HEK293 (cell line): ENCODE data around the gene TFAM.

Source experiments
- CTCF ChIA-PET: fragments of 350-600 bp; formaldehyde crosslinking; extraction: SDS; loops from one replicate; lab custom pipeline; 2021; ENCODE audit warnings: antibody characterized with exemption; lab: Yijun Ruan, JAX
- POLR2A ChIA-PET: fragments of 300-600 bp; formaldehyde crosslinking; extraction: SDS; loops from one replicate; lab custom pipeline; 2020; ENCODE audit warnings: antibody characterized with exemption, inconsistent platforms; lab: Yijun Ruan, JAX
- H3K27ac ChIP-seq: fragments of 200-500 bp; sonication (Bioruptor generic); 2 replicates; pipeline ENCODE4 v1.5.1; 2014; ENCODE audit warnings: low read depth, low read length, control low read depth, inconsistent platforms; ENCODE audit errors: extremely low read depth
- H3K36me3 ChIP-seq, 2 experiments: fragments of 200-500 bp in 1 of 2; sonication (Bioruptor generic) in 1 of 2; 1 replicate in 1 of 2; 2 replicates in 1 of 2; pipeline ENCODE4 v1.5.1; 2014 to 2017; ENCODE audit warnings: inconsistent platforms in 2 of 2, low read length in 2 of 2; ENCODE audit not compliant: control insufficient read depth in 2 of 2, insufficient read depth in 1 of 2
- H3K4me1 ChIP-seq: fragments of 200-500 bp; sonication (Bioruptor generic); 2 replicates; pipeline ENCODE4 v1.5.1; 2014; ENCODE audit warnings: mild to moderate bottlenecking, low read length, inconsistent platforms; ENCODE audit not compliant: control insufficient read depth, insufficient read depth
- H3K4me3 ChIP-seq: 2 replicates; pipeline ENCODE4 v1.5.1; 2011; ENCODE audit warnings: low read depth, mild to moderate bottlenecking, control low read depth, low read length, moderate library complexity
- H3K9me3 ChIP-seq: fragments of 200-500 bp; sonication (Bioruptor generic); 2 replicates; pipeline ENCODE4 v1.5.1; 2014; ENCODE audit warnings: low read depth, low read length, inconsistent platforms; ENCODE audit not compliant: control insufficient read depth, insufficient read depth
- CTCF ChIP-seq: fragments of 450-650 bp; formaldehyde crosslinking; IDR thresholded peaks from 2 replicates; pipeline ENCODE4 v1.5.1; 2016; ENCODE audit warnings: missing biosample characterization, missing genetic modification characterization
- FEZF1 ChIP-seq: fragments of 450-650 bp; formaldehyde crosslinking; IDR thresholded peaks from 2 replicates; pipeline ENCODE4 v1.5.1; 2016; ENCODE audit warnings: missing biosample characterization, missing genetic modification characterization
- GFI1B ChIP-seq: fragments of 450-650 bp; formaldehyde crosslinking; IDR thresholded peaks from 2 replicates; pipeline ENCODE4 v1.5.1; 2016; ENCODE audit warnings: missing biosample characterization, missing genetic modification characterization
- KLF10 ChIP-seq: fragments of 450-650 bp; IDR thresholded peaks from 2 replicates; pipeline ENCODE4 v1.5.1; 2018; ENCODE audit warnings: missing biosample characterization, mild to moderate bottlenecking, missing genetic modification characterization
- KLF7 ChIP-seq: fragments of 450-650 bp; formaldehyde crosslinking; IDR thresholded peaks from 2 replicates; pipeline ENCODE4 v1.5.1; 2016; ENCODE audit warnings: missing biosample characterization, missing genetic modification characterization, borderline replicate concordance
- KLF9 ChIP-seq: fragments of 450-650 bp; formaldehyde crosslinking; IDR thresholded peaks from 2 replicates; pipeline ENCODE4 v1.5.1; 2016; ENCODE audit warnings: missing biosample characterization, missing genetic modification characterization, low read depth
- SCRT1 ChIP-seq: fragments of 450-650 bp; formaldehyde crosslinking; IDR thresholded peaks from 2 replicates; pipeline ENCODE4 v1.5.1; 2016; ENCODE audit warnings: missing biosample characterization, missing genetic modification characterization, borderline replicate concordance
- SCRT2 ChIP-seq: fragments of 450-650 bp; formaldehyde crosslinking; IDR thresholded peaks from 2 replicates; pipeline ENCODE4 v1.5.1; 2016; ENCODE audit warnings: missing biosample characterization, missing genetic modification characterization
- ZBTB1 ChIP-seq: fragments of 450-650 bp; formaldehyde crosslinking; IDR thresholded peaks from 2 replicates; pipeline ENCODE4 v1.5.1; 2016; ENCODE audit warnings: missing biosample characterization, missing genetic modification characterization
- ZBTB44 ChIP-seq: fragments of 450-650 bp; IDR thresholded peaks from 2 replicates; pipeline ENCODE4 v1.5.1; 2018; ENCODE audit warnings: missing biosample characterization, mild to moderate bottlenecking, missing genetic modification characterization
- ZBTB7A ChIP-seq: fragments of 450-650 bp; formaldehyde crosslinking; IDR thresholded peaks from 2 replicates; pipeline ENCODE4 v1.5.1; 2016; ENCODE audit warnings: low read depth, missing biosample characterization, missing genetic modification characterization
- ZIC2 ChIP-seq: fragments of 450-650 bp; formaldehyde crosslinking; IDR thresholded peaks from 2 replicates; pipeline ENCODE4 v1.5.1; 2016; ENCODE audit warnings: missing biosample characterization, missing genetic modification characterization
- ZNF114 ChIP-seq: fragments of 450-650 bp; formaldehyde crosslinking; IDR thresholded peaks from 2 replicates; pipeline ENCODE4 v1.5.0; 2017; ENCODE audit warnings: missing biosample characterization, missing genetic modification characterization
- ZNF132 ChIP-seq: fragments of 450-650 bp; formaldehyde crosslinking; IDR thresholded peaks from 2 replicates; pipeline ENCODE4 v1.5.1; 2017; ENCODE audit warnings: missing biosample characterization, missing genetic modification characterization, borderline replicate concordance
- ZNF2 ChIP-seq: fragments of 450-650 bp; formaldehyde crosslinking; IDR thresholded peaks from 2 replicates; pipeline ENCODE4 v1.5.1; 2016; ENCODE audit warnings: missing biosample characterization, missing genetic modification characterization
- ZNF214 ChIP-seq: fragments of 450-650 bp; formaldehyde crosslinking; IDR thresholded peaks from 2 replicates; pipeline ENCODE4 v1.5.1; 2017; ENCODE audit warnings: missing biosample characterization, mild to moderate bottlenecking, missing genetic modification characterization, borderline replicate concordance
- ZNF274 ChIP-seq, 2 experiments: fragments of 200-500 bp in 1 of 2; fragments of 450-650 bp in 1 of 2; sonication (Bioruptor generic) in 1 of 2; formaldehyde crosslinking in 1 of 2; IDR thresholded peaks; 2 replicates each; pipeline versions ENCODE4 v1.5.1 to v1.6.1; 2014 to 2016; ENCODE audit warnings: borderline replicate concordance in 1 of 2, inconsistent platforms in 1 of 2, low read length in 1 of 2, missing biosample characterization in 1 of 2, missing genetic modification characterization in 1 of 2
- ZNF354C ChIP-seq: fragments of 450-650 bp; formaldehyde crosslinking; IDR thresholded peaks from 2 replicates; pipeline ENCODE4 v1.5.1; 2016; ENCODE audit warnings: missing biosample characterization, missing genetic modification characterization, low read depth, borderline replicate concordance
- ZNF391 ChIP-seq: fragments of 450-650 bp; formaldehyde crosslinking; IDR thresholded peaks from 2 replicates; pipeline ENCODE4 v1.5.1; 2016; ENCODE audit warnings: low read depth, missing biosample characterization, missing genetic modification characterization, borderline replicate concordance
- ZNF600 ChIP-seq: fragments of 450-650 bp; formaldehyde crosslinking; IDR thresholded peaks from 2 replicates; pipeline ENCODE4 v1.5.1; 2016; ENCODE audit warnings: missing biosample characterization, missing genetic modification characterization
- ZNF624 ChIP-seq: fragments of 450-650 bp; formaldehyde crosslinking; IDR thresholded peaks from 2 replicates; pipeline ENCODE4 v1.5.1; 2017; ENCODE audit warnings: missing biosample characterization, missing genetic modification characterization
- ZNF639 ChIP-seq: fragments of 450-650 bp; formaldehyde crosslinking; IDR thresholded peaks from 2 replicates; pipeline ENCODE4 v1.5.1; 2016; ENCODE audit warnings: missing biosample characterization, missing genetic modification characterization
- ZNF658 ChIP-seq: fragments of 450-650 bp; formaldehyde crosslinking; IDR thresholded peaks from 2 replicates; pipeline ENCODE4; 2016; ENCODE audit warnings: missing biosample characterization, missing genetic modification characterization
- ZNF660 ChIP-seq: fragments of 450-650 bp; IDR thresholded peaks from 2 replicates; pipeline ENCODE4 v1.5.1; 2018; ENCODE audit warnings: missing biosample characterization, mild to moderate bottlenecking, missing genetic modification characterization
- ZNF692 ChIP-seq: fragments of 450-650 bp; formaldehyde crosslinking; IDR thresholded peaks from 2 replicates; pipeline ENCODE4 v1.5.1; 2016; ENCODE audit warnings: missing biosample characterization, missing genetic modification characterization
- ZNF704 ChIP-seq: fragments of 450-650 bp; formaldehyde crosslinking; IDR thresholded peaks from 2 replicates; pipeline ENCODE4 v1.5.1; 2016; ENCODE audit warnings: missing biosample characterization, missing genetic modification characterization
- ZNF768 ChIP-seq: fragments of 450-650 bp; formaldehyde crosslinking; IDR thresholded peaks from 2 replicates; pipeline ENCODE4 v1.5.1; 2018; ENCODE audit warnings: missing biosample characterization, mild to moderate bottlenecking, missing genetic modification characterization
- ZNF791 ChIP-seq: fragments of 450-650 bp; formaldehyde crosslinking; IDR thresholded peaks from 2 replicates; pipeline ENCODE4 v1.5.1; 2016; ENCODE audit warnings: missing biosample characterization, missing genetic modification characterization
- ZSCAN5A ChIP-seq: fragments of 450-650 bp; formaldehyde crosslinking; IDR thresholded peaks from 2 replicates; pipeline ENCODE4 v1.5.1; 2016; ENCODE audit warnings: missing biosample characterization, missing genetic modification characterization

Gene TFAM

GRCh38 chr10:58414270-58415041 is 29.2 kb downstream of the TFAM start:
- H3K4me3 ChIP-seq = no peak overlapping the region
- POLR2A ChIA-PET = no interaction called here
- TF ChIP-seq ZBTB7A = no peak
- no peak for TF ChIP-seq ZNF354C (tag by site-specific recombination)
- TF ChIP-seq ZBTB1 = no peak
- TF ChIP-seq ZNF114 (tag by site-specific recombination) = no peak
- no peak for TF ChIP-seq ZNF768 (tag by site-specific recombination)
- no peak for TF ChIP-seq ZIC2 (tag by site-specific recombination)
- no peak for TF ChIP-seq ZNF2
- TF ChIP-seq GFI1B (tag by site-specific recombination) = no peak
- no peak for TF ChIP-seq ZSCAN5A (tag by site-specific recombination)
- peak; percentile 57; the same call in 1 of the 2 replicates for TF ChIP-seq SCRT2
- TF ChIP-seq ZNF639 (tag by site-specific recombination) = no peak
- no peak for TF ChIP-seq ZNF132
- TF ChIP-seq ZNF274 (IDR thresholded peaks at IDR 0.05; ENCODE audit: low read length) = no peak
- no peak for TF ChIP-seq ZNF274 (tag by site-specific recombination; IDR thresholded peaks at IDR 0.05; ENCODE audit: borderline replicate concordance)
- TF ChIP-seq ZNF660 (tag by site-specific recombination) = 0 out of 2 replicates have a peak, but pooled peaks have one; percentile 26
- no peak for TF ChIP-seq ZNF214 (tag by site-specific recombination)
- TF ChIP-seq ZNF391 = no peak
- TF ChIP-seq ZBTB44 (tag by site-specific recombination) = no peak
- TF ChIP-seq KLF9 = no peak
- no peak for TF ChIP-seq ZNF600
- TF ChIP-seq ZNF624 (tag by site-specific recombination) = no peak
- no peak for TF ChIP-seq KLF7
- TF ChIP-seq FEZF1 = no peak
- TF ChIP-seq CTCF (tag by site-specific recombination) = peak; percentile 69; the same call in 1 of the 2 replicates
- 0 out of 2 replicates have a peak, but pooled peaks have one; percentile 9 for TF ChIP-seq SCRT1 (tag by site-specific recombination)
- no peak for TF ChIP-seq KLF10 (tag by site-specific recombination)
- TF ChIP-seq ZNF692 (tag by site-specific recombination) = no peak
- no peak for TF ChIP-seq ZNF791 (tag by site-specific recombination)
- no peak for TF ChIP-seq ZNF704 (tag by site-specific recombination)
- TF ChIP-seq ZNF658 (tag by site-specific recombination) = no peak

More at GRCh38 chr10:58414270-58415041, 29.2 kb downstream of the TFAM start:
- no peak overlapping the region for H3K27ac ChIP-seq
- H3K4me1 ChIP-seq = no peaks in the 10 kb centered on the region
- H3K9me3 ChIP-seq = no peaks in the 10 kb centered on the region
- CTCF ChIA-PET = interaction anchor here (0.5 to 4.2 kb wide), 38 partner anchors 9 to 1571 kb away, joined by 3 to 51 read pairs (median 4); no protein-coding TSS in a partner anchor
- H3K36me3 ChIP-seq = no peaks in the 10 kb centered on the region
